T47D (cell line): Measurements from ENCODE around the gene IGLL5.

Experiments
- DNase-seq, 2 experiments: peaks; one replicate each; pipeline versions ENCODE4 v3.0.0 to v3.0.0-alpha.2; 2011 to 2012; ENCODE audit warnings: low read depth in 1 of 2, low spot score in 1 of 2
- JUND ChIP-seq: IDR thresholded peaks from 2 replicates; pipeline ENCODE4 v1.6.1; 2012; ENCODE audit warnings: low read depth
- in situ Hi-C: cut with HindIII; loops from 2 replicates; pipeline ENCODE4 v1.10.0; 2016; ENCODE audit warnings: low sequenced_read_pairs, low pct_unique_long_range_greater_than_20kb

IGLL5 gene

GRCh38 chr22:22942511-22943329 is 55.1 kb downstream of the IGLL5 start:
- DNase-seq: peak in 1 of 2 experiments; percentile 49

GRCh38 chr22:22943521-22944267 is 56.1 kb downstream of the IGLL5 start:
- TF ChIP-seq JUND: no peak
- no peak for DNase-seq
- in situ Hi-C loops: no loop called here

More at GRCh38 chr22:22942511-22943329, 55.1 kb downstream of the IGLL5 start:
- no peak for TF ChIP-seq JUND
- in situ Hi-C loops: no loop called here

GRCh38 chr22:22944268-22944985 is 56.8 kb downstream of the IGLL5 start:
- in situ Hi-C loops: no loop called here
- DNase-seq: no peak
- TF ChIP-seq JUND: no peak

GRCh38 chr22:22945195-22945594 is 57.6 kb downstream of the IGLL5 start:
- in situ Hi-C loops: no loop called here
- no peak for TF ChIP-seq JUND
- DNase-seq: no peak
